ENCODE data around the gene HTRA3. TPM values are rescaled to one million over a fixed set of nuclear protein-coding genes. Genes with fewer than 3 reads are reported as not detected.
A peak's percentile ranks its signal among the peaks of the same experiment; 100 is the strongest.

Gene HTRA3
- total and polyA plus RNA-seq, 10 donors: 0.26 to 5.5 (median 2.5) TPM

DNA sequence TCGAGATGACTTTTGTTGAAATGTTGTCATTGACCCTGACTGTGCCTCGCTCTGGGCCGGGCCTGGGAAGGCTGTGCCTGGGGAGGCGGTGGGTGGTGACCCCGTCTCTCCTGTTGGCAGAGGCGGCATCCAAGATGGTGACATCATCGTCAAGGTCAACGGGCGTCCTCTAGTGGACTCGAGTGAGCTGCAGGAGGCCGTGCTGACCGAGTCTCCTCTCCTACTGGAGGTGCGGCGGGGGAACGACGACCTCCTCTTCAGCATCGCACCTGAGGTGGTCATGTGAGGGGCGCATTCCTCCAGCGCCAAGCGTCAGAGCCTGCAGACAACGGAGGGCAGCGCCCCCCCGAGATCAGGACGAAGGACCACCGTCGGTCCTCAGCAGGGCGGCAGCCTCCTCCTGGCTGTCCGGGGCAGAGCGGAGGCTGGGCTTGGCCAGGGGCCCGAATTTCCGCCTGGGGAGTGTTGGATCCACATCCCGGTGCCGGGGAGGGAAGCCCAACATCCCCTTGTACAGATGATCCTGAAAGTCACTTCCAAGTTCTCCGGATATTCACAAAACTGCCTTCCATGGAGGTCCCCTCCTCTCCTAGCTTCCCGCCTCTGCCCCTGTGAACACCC lies 36.4 kb downstream of the HTRA3 start:
- Histone ChIP-seq H3K27me3 (replicated peaks in 1 of 7) (peaks cover 0 to 52% (median 0%) of the 10 kb centered on the region in 7 donors), H3K4me3 (no peak overlapping the region), H3K9me3 (no peaks in the 10 kb centered on the region), H3K36me3 (peaks cover 0 to 3% (median 0%) of the 10 kb centered on the region in 6 donors), H3K27ac (no peak overlapping the region), H3K4me1 (peaks cover 0 to 7% (median 0%) of the 10 kb centered on the region in 6 donors)
- TF ChIP-seq, protein P1, sequence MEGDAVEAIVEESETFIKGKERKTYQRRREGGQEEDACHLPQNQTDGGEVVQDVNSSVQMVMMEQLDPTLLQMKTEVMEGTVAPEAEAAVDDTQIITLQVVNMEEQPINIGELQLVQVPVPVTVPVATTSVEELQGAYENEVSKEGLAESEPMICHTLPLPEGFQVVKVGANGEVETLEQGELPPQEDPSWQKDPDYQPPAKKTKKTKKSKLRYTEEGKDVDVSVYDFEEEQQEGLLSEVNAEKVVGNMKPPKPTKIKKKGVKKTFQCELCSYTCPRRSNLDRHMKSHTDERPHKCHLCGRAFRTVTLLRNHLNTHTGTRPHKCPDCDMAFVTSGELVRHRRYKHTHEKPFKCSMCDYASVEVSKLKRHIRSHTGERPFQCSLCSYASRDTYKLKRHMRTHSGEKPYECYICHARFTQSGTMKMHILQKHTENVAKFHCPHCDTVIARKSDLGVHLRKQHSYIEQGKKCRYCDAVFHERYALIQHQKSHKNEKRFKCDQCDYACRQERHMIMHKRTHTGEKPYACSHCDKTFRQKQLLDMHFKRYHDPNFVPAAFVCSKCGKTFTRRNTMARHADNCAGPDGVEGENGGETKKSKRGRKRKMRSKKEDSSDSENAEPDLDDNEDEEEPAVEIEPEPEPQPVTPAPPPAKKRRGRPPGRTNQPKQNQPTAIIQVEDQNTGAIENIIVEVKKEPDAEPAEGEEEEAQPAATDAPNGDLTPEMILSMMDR (IDR thresholded peaks at IDR 0.05 in 8 of 11, conservative IDR thresholded peaks at IDR 0.05 in 3 of 11): no peak
- TF ChIP-seq POLR2AphosphoS5 (IDR thresholded peaks at IDR 0.05): no peak
- no peak for TF ChIP-seq POLR2A (IDR thresholded peaks at IDR 0.05)
- intact Hi-C loops (cut with DNase I; ENCODE audit: low total_unique reads): no loop called here
- WGBS, 5 donors: 72 to 91% (median 86%) methylated on average over 12 to 35 of the region's 35 CpGs
- peak; percentile 72 for DNase-seq

DNA sequence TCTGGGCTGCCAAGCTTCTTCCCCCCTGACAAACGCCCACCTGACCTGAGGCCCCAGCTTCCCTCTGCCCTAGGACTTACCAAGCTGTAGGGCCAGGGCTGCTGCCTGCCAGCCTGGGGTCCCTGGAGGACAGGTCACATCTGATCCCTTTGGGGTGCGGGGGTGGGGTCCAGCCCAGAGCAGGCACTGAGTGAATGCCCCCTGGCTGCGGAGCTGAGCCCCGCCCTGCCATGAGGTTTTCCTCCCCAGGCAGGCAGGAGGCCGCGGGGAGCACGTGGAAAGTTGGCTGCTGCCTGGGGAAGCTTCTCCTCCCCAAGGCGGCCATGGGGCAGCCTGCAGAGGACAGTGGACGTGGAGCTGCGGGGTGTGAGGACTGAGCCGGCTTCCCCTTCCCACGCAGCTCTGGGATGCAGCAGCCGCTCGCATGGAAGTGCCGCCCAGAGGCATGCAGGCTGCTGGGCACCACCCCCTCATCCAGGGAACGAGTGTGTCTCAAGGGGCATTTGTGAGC lies 37.0 kb downstream of the HTRA3 start:
- no peak overlapping the region for H3K27ac ChIP-seq
- peaks cover 0 to 3% (median 0%) of the 10 kb centered on the region in 6 donors for H3K36me3 ChIP-seq
- peak in 1 of 3 donors; percentile 12 for TF ChIP-seq POLR2AphosphoS5 (IDR thresholded peaks at IDR 0.05)
- TF ChIP-seq, protein P1 (IDR thresholded peaks at IDR 0.05 in 8 of 11, conservative IDR thresholded peaks at IDR 0.05 in 3 of 11): no peak
- 65 to 82% (median 70%) methylated on average over 2 to 16 of the region's 16 CpGs for WGBS, 5 donors
- intact Hi-C loops (cut with DNase I; ENCODE audit: low total_unique reads): no loop called here
- DNase-seq: peak; percentile 67
- peaks cover 0 to 58% (median 0%) of the 10 kb centered on the region in 7 donors for H3K27me3 ChIP-seq (replicated peaks in 1 of 7)
- H3K4me1 ChIP-seq: peaks cover 0 to 7% (median 0%) of the 10 kb centered on the region in 6 donors
- no peak overlapping the region for H3K4me3 ChIP-seq
- no peaks in the 10 kb centered on the region for H3K9me3 ChIP-seq

DNA sequence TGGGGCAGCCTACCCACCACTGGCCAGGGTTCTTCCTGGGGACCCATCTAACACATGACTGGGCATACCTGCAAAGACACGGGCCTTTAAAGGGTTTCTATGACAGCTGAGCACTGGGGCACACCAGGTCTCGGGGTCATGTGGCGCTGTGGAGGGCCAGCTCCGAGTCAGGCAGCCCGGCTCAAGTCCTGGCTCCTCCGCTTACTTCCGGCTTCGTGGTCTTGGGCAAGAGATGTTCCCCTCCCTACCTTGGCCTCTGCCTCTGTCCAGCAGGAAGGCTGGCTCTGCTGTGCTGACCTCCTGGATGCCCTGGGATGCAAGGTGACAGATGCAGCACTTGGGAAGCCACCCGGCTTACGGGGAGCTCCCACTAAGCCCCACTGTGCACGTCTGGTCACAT lies 37.6 kb downstream of the HTRA3 start:
- peaks cover 0 to 3% (median 0%) of the 10 kb centered on the region in 6 donors for H3K36me3 ChIP-seq
- H3K27me3 ChIP-seq (replicated peaks in 1 of 7): peaks cover 0 to 60% (median 0%) of the 10 kb centered on the region in 7 donors
- H3K27ac ChIP-seq: no peak overlapping the region
- no peak overlapping the region for H3K4me3 ChIP-seq
- no peak for TF ChIP-seq POLR2A (IDR thresholded peaks at IDR 0.05)
- TF ChIP-seq, protein P1 (IDR thresholded peaks at IDR 0.05 in 8 of 11, conservative IDR thresholded peaks at IDR 0.05 in 3 of 11): no peak
- no peak for TF ChIP-seq POLR2AphosphoS5 (IDR thresholded peaks at IDR 0.05)
- 62 to 87% (median 79%) methylated on average over 5 to 11 of the region's 11 CpGs for WGBS, 5 donors
- DNase-seq: peak; percentile 12
- H3K9me3 ChIP-seq: peaks cover 0 to 3% (median under 1%) of the 10 kb centered on the region in 8 donors
- peaks cover 0 to 7% (median 0%) of the 10 kb centered on the region in 6 donors for H3K4me1 ChIP-seq
- intact Hi-C loops (cut with DNase I; ENCODE audit: low total_unique reads): no loop called here

DNA sequence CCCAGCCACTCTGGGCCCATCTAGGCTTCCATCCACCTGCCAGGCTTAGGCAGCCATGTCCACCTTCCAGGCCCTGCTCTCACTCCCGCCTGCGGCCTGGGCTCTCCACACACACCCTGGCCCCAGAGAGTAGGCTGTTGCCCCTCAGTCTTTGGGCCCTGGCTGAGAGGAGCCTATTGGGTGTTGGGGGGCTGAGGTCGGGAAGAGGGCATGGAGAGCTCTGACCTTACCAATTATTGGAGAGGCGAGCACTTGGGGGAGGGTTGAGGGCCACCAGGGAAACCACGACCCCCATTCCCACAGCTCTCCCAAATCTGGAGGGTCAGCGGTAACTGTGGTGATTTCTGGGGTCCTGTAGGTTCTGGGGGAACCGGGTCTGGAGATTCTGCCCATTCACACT lies 38.2 kb downstream of the HTRA3 start:
- H3K4me1 ChIP-seq: peaks cover 0 to 7% (median 0%) of the 10 kb centered on the region in 6 donors
- peak; percentile 67 for DNase-seq
- intact Hi-C loops (cut with DNase I; ENCODE audit: low total_unique reads): no loop called here
- H3K9me3 ChIP-seq: peaks cover 0 to 9% (median 7%) of the 10 kb centered on the region in 8 donors
- TF ChIP-seq POLR2A (IDR thresholded peaks at IDR 0.05): no peak
- TF ChIP-seq, protein P1 (IDR thresholded peaks at IDR 0.05 in 8 of 11, conservative IDR thresholded peaks at IDR 0.05 in 3 of 11): no peak
- no peak for TF ChIP-seq POLR2AphosphoS5 (IDR thresholded peaks at IDR 0.05)
- no peak overlapping the region for H3K4me3 ChIP-seq
- H3K27me3 ChIP-seq (replicated peaks in 1 of 7): peaks cover 0 to 60% (median 0%) of the 10 kb centered on the region in 7 donors
- no peak overlapping the region for H3K27ac ChIP-seq
- peaks cover 0 to 3% (median 0%) of the 10 kb centered on the region in 6 donors for H3K36me3 ChIP-seq
- 78 to 95% (median 86%) methylated on average over 7 of the region's 7 CpGs for WGBS, 5 donors
